T-helper 2 cell treated with Interferon-gamma antibody and Interleukin-4, amounts not matched to agents 5 μg/mL and 100 μg/mL, for 36 hours (primary cell): ENCODE data around the gene PSMA5.

Source experiments
- DNase-seq: peaks from one replicate; pipeline ENCODE4 v3.0.0; 2021; ENCODE audit warnings: low spot score
- H3K27ac Mint-ChIP-seq: one replicate; pipeline ENCODE4 v1.8.0; 2021; ENCODE audit warnings: mild to moderate bottlenecking, mixed read lengths
- H3K27me3 Mint-ChIP-seq: one replicate; pipeline ENCODE4 v1.8.0; 2021; ENCODE audit warnings: low read depth, mixed read lengths
- H3K36me3 Mint-ChIP-seq: one replicate; pipeline ENCODE4 v1.8.0; 2021; ENCODE audit warnings: low read depth, mixed read lengths
- H3K4me1 Mint-ChIP-seq: one replicate; pipeline ENCODE4 v1.8.0; 2021; ENCODE audit warnings: low read depth, mixed read lengths
- H3K4me3 Mint-ChIP-seq: one replicate; pipeline ENCODE4 v1.8.0; 2022; ENCODE audit warnings: mild to moderate bottlenecking, moderate library complexity, mixed read lengths
- H3K9me3 Mint-ChIP-seq: one replicate; pipeline ENCODE4 v1.8.0; 2021; ENCODE audit warnings: mixed read lengths

Gene PSMA5

DNA sequence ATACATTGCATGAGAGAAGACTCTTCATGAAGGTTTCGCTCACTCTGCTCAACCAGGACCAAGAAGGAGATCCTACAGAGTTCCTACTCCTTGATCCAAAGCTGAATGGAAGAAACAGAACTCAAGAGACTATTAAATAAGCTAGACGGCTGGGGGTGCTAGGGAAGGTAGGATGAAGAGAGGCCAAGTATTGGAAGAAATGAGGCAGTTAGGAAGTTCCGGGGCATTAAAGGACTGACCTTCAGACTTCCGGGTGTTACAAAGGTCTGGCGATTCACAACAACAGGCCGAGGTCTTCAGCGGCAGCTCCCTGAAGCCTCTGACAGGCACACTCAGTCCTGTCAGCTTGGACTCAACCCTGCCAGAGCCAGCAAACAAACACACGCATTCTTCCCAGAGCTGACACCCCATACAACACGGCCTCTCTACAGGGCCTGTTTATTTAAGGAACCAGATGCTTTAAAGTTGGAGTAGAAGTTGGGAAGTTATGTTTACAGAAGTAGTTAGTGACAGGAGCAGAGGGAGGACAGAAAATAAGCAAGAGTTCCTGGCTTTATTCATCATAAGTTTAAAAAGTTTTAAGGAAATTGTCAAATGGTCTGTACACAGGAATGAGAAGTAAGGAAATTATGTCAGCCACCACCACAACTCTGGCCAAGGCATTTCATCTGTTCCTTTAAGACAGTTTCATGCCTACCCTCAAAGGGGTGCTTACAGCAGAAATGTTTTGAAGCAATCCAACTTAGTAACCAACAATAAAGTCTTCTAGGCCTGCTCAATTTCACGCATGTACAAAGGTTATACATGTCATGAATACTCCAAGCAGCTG lies 33.2 kb downstream of the PSMA5 start:
- H3K9me3 Mint-ChIP-seq, result no peaks in the 10 kb centered on the region
- no peak overlapping the region for H3K27ac Mint-ChIP-seq
- no peak overlapping the region for H3K4me3 Mint-ChIP-seq
- H3K4me1 Mint-ChIP-seq, result peaks cover 19% of the 10 kb centered on the region
- peaks cover 40% of the 10 kb centered on the region for H3K27me3 Mint-ChIP-seq
- no peak for DNase-seq
- H3K36me3 Mint-ChIP-seq, result no peaks in the 10 kb centered on the region

DNA sequence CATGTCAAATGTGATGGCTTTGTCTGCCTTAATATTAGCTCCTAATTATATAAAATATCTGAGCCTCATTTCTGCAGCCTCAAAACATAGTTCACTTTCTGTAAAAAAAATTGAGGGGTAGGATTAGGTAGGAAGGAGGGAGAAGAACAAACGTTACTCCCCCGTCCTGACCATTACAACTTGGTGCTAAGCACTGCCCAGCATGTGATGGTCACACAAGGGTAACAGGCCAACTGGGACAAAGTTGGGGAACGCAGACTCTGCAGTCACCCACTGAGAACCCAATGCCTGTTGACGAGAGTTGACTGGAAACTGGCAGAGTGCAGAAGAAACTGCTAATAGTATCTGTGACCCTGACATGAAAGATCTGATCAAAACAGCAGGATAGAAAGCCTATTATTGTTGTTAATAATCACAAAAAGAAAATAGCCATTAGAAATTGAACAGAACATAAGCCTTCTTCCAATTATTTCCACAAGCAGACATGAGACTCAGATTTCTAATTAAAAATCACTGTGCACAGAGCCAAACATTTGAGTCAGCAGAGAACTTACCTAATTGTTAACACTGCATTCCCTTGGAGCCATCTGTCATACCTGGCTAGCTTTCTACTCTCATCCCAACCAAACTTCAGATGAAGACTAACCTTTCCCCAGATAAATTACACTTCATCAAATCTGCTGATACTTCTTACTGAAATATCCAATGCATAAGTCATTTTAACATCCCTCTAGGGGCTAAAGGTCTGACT lies 34.0 kb downstream of the PSMA5 start:
- no peaks in the 10 kb centered on the region for H3K36me3 Mint-ChIP-seq
- no peak overlapping the region for H3K27ac Mint-ChIP-seq
- peaks cover 19% of the 10 kb centered on the region for H3K4me1 Mint-ChIP-seq
- no peak overlapping the region for H3K4me3 Mint-ChIP-seq
- no peak for DNase-seq
- peaks cover 38% of the 10 kb centered on the region for H3K27me3 Mint-ChIP-seq
- H3K9me3 Mint-ChIP-seq, result no peaks in the 10 kb centered on the region

DNA sequence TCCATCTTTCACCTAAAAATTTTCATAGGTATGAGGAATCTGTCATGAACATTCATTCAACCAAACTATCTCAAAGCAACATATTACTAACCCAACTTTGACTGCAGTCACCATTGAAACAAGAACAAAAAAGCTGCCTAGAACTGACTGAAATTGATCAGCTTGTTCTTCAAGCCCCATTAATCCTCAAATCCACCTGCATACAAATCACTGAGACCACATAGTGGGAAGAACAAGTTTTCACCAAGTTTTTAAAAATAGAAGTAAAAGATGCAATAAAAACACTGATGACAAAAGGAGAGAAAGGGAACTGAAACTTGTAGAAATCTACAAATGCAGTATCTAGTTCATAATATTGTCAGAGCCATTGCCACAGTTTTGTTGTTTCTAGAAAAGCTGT lies 34.6 kb downstream of the PSMA5 start:
- Mint-ChIP-seq H3K27me3 (peaks cover 34% of the 10 kb centered on the region), H3K4me3 (no peak overlapping the region), H3K9me3 (no peaks in the 10 kb centered on the region), H3K36me3 (no peaks in the 10 kb centered on the region), H3K27ac (no peak overlapping the region), H3K4me1 (peaks cover 14% of the 10 kb centered on the region)
- DNase-seq, result no peak

DNA sequence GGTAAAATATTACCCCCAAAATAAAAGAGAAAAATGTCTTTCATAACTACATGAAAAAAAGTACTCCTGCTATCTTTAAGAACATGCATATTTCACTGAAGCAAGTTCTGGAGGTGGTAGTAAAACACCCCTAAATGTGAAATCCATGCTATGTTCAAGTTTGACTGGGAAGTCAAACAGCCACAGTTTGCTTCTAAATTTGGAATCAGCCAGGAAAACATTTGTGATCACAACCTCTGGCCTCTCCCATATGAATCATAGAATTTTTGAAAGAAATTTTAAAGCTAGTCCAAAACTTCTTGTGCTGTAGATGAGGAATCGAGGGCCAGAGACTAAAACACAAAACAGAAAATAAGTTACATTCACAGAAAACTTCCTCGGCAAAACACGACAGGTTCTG lies 35.1 kb downstream of the PSMA5 start:
- Mint-ChIP-seq H3K4me3 (no peak overlapping the region), H3K27ac (no peak overlapping the region)

DNA sequence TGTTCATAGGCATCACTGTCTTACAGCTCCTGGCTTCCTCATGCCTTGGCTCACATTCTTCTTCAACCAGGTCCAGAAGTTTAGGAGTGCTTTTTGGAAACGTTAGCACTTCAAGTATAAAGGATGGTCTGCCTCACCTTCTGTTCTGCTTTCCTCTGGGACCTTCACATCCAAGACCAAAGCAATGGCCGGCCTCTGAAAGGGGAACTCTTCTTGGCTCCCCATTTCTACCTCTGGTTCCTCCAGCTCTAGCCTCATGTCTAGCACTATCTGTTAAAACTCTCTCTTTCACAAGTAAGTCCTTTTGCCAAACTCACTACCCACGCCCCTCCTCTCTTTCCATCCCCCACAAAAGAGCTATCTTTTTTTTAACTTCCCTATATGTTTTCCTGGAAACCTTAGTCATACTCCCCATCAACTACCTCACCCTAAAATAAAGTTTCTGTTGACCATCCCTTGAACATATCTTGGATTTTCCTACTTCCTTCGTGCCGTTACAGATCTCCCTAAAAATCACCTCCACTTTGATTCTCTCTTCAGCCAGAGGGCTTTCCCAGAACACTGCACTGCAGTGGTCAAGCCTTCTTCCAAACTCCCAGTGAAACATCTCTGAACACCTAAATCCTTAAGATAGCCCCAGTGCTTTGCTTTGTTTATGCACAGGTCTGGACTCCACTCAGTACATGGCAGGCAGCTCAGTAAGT lies 36.5 kb downstream of the PSMA5 start:
- Mint-ChIP-seq H3K4me3 (no peak overlapping the region), H3K4me1 (peaks cover 11% of the 10 kb centered on the region), H3K36me3 (no peaks in the 10 kb centered on the region), H3K9me3 (no peaks in the 10 kb centered on the region), H3K27ac (no peak overlapping the region), H3K27me3 (peaks cover 17% of the 10 kb centered on the region)
- no peak for DNase-seq

More for the DNA sequence above, 35.1 kb downstream of the PSMA5 start:
- H3K9me3 Mint-ChIP-seq, result no peaks in the 10 kb centered on the region
- peaks cover 29% of the 10 kb centered on the region for H3K27me3 Mint-ChIP-seq
- no peak for DNase-seq
- no peaks in the 10 kb centered on the region for H3K36me3 Mint-ChIP-seq
- H3K4me1 Mint-ChIP-seq, result peaks cover 11% of the 10 kb centered on the region

DNA sequence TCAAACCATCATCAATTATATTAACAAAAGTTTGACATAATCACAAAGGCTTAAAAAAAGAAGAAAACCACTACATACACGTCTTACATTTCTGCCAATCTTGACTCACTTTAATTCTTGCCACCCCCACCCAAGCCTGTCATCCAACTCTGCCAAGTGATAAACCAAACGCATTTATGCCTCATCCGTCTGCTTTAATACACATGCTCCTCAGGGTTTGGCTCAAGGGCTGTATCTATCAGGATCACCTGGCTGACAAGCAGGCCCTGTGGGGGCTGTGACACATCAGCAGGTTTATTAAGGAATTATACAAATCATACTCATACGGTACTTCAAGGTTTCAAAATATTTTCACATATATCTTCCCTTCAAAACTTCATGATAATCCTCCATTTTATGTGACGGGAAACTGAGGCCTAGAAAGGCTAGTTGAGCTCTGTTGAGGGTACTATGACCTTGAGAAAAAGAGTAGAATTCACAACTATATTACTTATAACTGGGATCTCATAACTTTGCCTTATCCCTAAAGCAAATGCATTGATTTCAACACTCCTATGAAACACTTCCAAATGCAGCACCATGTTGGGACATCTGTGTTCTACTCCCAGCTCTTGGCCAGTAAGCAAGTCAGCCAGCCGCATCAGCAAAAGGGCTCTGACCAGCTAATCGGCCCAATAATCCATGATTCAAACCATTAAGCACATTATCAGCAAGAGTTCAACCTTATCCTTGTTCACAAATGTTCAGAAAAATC lies 37.2 kb downstream of the PSMA5 start:
- H3K9me3 Mint-ChIP-seq, result no peaks in the 10 kb centered on the region
- H3K4me1 Mint-ChIP-seq, result peaks cover 11% of the 10 kb centered on the region
- H3K4me3 Mint-ChIP-seq, result no peak overlapping the region
- H3K27me3 Mint-ChIP-seq, result peaks cover 12% of the 10 kb centered on the region
- H3K36me3 Mint-ChIP-seq, result no peaks in the 10 kb centered on the region
- H3K27ac Mint-ChIP-seq, result no peak overlapping the region
- DNase-seq, result no peak

DNA sequence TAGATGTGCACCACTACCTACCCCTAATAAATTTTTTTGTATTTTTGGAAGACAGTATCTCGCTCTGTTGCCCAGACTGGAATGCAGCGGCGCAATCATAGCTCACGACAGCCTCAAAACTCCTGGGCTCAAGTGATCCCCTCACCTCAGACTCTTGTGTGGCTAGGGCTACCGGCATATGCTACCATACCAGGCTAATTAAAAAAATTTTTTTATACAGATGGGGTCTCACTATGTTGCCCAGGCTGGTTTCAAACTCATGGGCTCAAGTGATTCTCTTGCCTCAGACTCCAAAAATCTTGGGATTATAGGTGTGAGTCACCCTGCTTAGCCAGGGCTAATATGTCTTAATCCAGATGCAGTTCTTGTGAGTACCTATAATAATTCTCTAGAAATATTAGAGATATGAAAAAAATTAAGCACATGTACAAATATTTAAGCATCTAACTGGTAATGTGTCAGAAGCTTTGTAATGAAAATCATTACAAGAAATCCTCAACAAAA lies 38.0 kb downstream of the PSMA5 start:
- H3K27ac Mint-ChIP-seq, result no peak overlapping the region
- no peaks in the 10 kb centered on the region for H3K9me3 Mint-ChIP-seq
- H3K4me1 Mint-ChIP-seq, result peaks cover 9% of the 10 kb centered on the region
- H3K36me3 Mint-ChIP-seq, result no peaks in the 10 kb centered on the region
- peaks cover 12% of the 10 kb centered on the region for H3K27me3 Mint-ChIP-seq
- no peak overlapping the region for H3K4me3 Mint-ChIP-seq
- DNase-seq, result no peak

DNA sequence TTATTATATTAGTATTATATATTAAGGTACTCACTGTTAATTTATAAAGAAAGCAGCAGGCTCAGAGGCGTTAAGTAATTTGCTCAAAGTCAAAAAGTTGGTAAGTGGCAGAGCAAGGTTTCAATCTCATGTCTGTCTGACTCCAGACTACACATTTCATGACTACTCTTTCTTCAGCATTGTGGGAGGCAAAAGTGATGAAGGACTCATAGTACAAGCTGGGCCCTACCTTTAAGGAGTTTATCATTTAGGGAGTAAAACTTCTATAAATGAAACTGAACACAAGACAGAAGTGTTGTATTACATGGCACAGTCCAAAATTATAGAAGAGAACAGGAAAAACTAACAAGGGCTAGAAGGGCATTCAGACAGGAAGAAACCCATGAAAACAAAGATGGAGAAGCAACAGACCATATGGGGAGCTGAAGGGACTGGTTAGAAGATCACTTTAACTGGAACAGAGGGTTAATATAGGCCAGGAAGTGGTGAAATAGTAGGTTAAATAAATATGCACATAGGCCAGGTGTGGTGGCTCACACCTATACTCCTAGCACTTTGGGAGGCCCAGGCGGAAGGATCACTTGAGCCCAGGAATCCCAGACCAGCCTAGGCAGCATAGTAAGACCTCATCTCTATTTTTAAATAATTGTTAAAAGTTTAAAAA lies 40.1 kb downstream of the PSMA5 start:
- Mint-ChIP-seq H3K27me3 (peaks cover 12% of the 10 kb centered on the region), H3K4me3 (no peak overlapping the region), H3K36me3 (no peaks in the 10 kb centered on the region), H3K4me1 (peaks cover 6% of the 10 kb centered on the region), H3K27ac (no peak overlapping the region), H3K9me3 (no peaks in the 10 kb centered on the region)
- DNase-seq, result no peak

DNA sequence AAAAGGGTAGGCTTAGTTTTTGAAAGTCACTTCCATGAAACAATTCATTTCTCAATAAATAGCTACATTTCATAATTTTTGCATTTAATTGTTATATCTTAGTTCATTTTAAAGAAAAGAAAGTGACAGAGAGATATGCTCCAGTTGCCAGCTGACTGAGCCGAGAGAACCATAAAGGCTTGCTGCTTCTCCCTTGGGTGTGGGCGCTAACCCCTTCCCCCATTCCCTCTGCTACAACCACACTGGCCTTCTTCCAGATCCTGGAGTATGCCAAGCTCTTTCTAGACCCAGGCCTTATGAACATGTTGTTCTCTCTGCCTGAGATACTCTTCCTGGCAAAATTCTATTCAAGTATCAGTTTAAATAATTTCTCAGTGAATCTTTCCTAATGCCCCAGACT lies 40.8 kb downstream of the PSMA5 start:
- Mint-ChIP-seq H3K9me3 (no peaks in the 10 kb centered on the region), H3K4me1 (peaks cover 6% of the 10 kb centered on the region), H3K27me3 (peaks cover 15% of the 10 kb centered on the region), H3K36me3 (no peaks in the 10 kb centered on the region), H3K27ac (no peak overlapping the region), H3K4me3 (no peak overlapping the region)
- no peak for DNase-seq

DNA sequence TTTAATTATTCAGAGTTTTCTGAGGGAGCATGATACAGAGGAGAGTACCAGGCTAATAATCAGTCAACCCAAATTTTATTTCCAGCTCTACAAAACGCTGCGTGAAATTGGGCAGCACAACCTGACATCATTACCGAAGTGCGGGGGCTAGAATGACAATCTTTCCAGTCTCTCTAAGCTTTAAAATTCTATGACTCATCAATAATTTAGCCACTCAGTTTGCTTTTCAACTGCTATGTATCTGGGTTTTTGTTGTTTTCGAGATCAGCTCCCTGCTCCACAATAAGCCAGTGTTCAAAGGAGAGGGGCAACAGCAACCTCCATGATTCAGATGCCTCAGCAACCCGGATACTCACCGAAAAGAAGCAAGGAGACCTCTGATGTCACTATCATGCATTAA lies 42.4 kb downstream of the PSMA5 start:
- no peak overlapping the region for H3K4me3 Mint-ChIP-seq

DNA sequence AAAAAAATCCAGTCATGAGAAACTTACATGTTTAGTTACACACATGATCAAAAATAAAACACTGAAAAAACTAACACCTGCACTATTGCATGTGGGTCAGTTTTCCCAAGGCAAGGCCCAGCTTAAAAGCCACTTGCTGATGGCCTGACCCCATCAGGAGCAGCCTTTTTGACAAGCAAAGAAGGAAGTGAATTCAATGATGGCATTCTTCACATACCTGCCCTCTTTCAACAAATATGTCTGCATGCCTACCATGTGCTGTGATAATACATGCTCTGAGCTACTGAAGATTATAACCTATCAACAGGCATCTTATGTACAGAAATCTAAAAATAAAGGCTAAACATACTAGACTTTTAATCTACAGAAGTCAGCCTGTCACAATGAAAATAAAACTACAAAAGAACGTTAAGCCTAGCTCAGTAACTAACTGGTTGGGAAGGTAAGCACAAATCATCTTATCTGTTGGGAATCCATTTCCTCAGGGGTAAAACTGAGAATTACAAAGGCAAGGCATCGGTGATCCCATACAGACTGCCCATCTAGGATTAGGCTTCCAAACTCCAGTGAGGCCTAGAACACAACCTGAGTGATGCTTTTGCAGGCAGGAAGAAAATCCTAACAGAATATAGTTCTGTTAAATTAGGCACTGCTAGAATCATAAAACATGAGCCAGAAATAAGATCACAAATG lies 43.0 kb downstream of the PSMA5 start:
- no peaks in the 10 kb centered on the region for H3K36me3 Mint-ChIP-seq
- peaks cover 4% of the 10 kb centered on the region for H3K27me3 Mint-ChIP-seq
- no peak overlapping the region for H3K27ac Mint-ChIP-seq
- H3K4me3 Mint-ChIP-seq, result no peak overlapping the region
- no peak for DNase-seq
- no peaks in the 10 kb centered on the region for H3K9me3 Mint-ChIP-seq
- H3K4me1 Mint-ChIP-seq, result peaks cover 2% of the 10 kb centered on the region

More for the DNA sequence above, 42.4 kb downstream of the PSMA5 start:
- DNase-seq, result no peak
- Mint-ChIP-seq H3K4me1 (peaks cover 2% of the 10 kb centered on the region), H3K27ac (no peak overlapping the region), H3K36me3 (no peaks in the 10 kb centered on the region), H3K9me3 (no peaks in the 10 kb centered on the region), H3K27me3 (peaks cover 5% of the 10 kb centered on the region)

DNA sequence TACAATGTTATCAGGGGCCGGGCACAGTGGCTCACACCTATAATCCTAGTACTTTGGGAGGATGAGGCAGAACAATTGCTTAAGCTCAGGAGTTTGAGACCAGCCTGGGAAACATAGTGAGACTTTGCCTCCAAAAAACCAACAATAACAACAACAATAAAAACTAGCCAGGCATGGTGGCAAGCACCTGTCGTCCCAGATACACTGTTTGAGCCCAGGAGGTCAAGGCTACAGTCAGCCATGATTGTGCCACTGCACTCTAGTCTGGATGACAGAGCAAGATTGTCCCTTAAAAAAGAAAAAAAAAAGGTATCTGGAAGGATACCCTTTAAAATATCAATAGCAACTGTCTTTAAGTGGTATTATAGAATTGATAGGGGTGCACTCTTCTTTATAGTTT lies 44.7 kb downstream of the PSMA5 start:
- Mint-ChIP-seq H3K4me1 (peaks cover 2% of the 10 kb centered on the region), H3K9me3 (no peaks in the 10 kb centered on the region), H3K36me3 (no peaks in the 10 kb centered on the region), H3K27me3 (peaks cover 2% of the 10 kb centered on the region), H3K27ac (no peak overlapping the region), H3K4me3 (no peak overlapping the region)
- no peak for DNase-seq
